Neural crest cell (in vitro differentiated cells): ENCODE results near the gene RAB5B. TPM values are rescaled to one million over a fixed set of nuclear protein-coding genes. Genes with fewer than 3 reads are reported as not detected.

Experiments used
- DNase-seq: peaks from one replicate; pipeline ENCODE4 v3.0.0; 2021; ENCODE audit warnings: low read depth, mixed read lengths, low spot score
- H3K27ac Mint-ChIP-seq: one replicate; pipeline ENCODE4 v1.8.0; 2021; ENCODE audit warnings: mild to moderate bottlenecking, mixed read lengths; ENCODE audit not compliant: unreplicated experiment
- H3K27me3 Mint-ChIP-seq: 2 replicates; pipeline ENCODE4 v1.8.0; 2021; ENCODE audit warnings: low read depth, mild to moderate bottlenecking, mixed read lengths
- H3K36me3 Mint-ChIP-seq: 2 replicates; pipeline ENCODE4 v1.8.0; 2021; ENCODE audit warnings: low read depth, mild to moderate bottlenecking, mixed read lengths
- H3K4me1 Mint-ChIP-seq: 2 replicates; pipeline ENCODE4 v1.8.0; 2021; ENCODE audit warnings: mixed read lengths
- H3K4me3 Mint-ChIP-seq: one replicate; pipeline ENCODE4 v1.8.0; 2021; ENCODE audit warnings: mild to moderate bottlenecking, mixed read lengths
- H3K9me3 Mint-ChIP-seq: 2 replicates; pipeline ENCODE4 v1.8.0; 2021; ENCODE audit warnings: mixed read lengths
- CTCF ChIP-seq: fragments of 200-600 bp; sonication (generic); conservative IDR thresholded peaks from 2 replicates; pipeline ENCODE4 v1.5.0; 2021; ENCODE audit warnings: antibody characterized with exemption, mild to moderate bottlenecking
- total RNA-seq: library from RNA; stranded (reverse); gene quantifications from 2 replicates; pipeline ENCODE4 v1.2.1, GENCODE V29; 2021

Gene RAB5B
- total RNA-seq, 1 donor from 2014 or later, result 86.5 TPM

DNA sequence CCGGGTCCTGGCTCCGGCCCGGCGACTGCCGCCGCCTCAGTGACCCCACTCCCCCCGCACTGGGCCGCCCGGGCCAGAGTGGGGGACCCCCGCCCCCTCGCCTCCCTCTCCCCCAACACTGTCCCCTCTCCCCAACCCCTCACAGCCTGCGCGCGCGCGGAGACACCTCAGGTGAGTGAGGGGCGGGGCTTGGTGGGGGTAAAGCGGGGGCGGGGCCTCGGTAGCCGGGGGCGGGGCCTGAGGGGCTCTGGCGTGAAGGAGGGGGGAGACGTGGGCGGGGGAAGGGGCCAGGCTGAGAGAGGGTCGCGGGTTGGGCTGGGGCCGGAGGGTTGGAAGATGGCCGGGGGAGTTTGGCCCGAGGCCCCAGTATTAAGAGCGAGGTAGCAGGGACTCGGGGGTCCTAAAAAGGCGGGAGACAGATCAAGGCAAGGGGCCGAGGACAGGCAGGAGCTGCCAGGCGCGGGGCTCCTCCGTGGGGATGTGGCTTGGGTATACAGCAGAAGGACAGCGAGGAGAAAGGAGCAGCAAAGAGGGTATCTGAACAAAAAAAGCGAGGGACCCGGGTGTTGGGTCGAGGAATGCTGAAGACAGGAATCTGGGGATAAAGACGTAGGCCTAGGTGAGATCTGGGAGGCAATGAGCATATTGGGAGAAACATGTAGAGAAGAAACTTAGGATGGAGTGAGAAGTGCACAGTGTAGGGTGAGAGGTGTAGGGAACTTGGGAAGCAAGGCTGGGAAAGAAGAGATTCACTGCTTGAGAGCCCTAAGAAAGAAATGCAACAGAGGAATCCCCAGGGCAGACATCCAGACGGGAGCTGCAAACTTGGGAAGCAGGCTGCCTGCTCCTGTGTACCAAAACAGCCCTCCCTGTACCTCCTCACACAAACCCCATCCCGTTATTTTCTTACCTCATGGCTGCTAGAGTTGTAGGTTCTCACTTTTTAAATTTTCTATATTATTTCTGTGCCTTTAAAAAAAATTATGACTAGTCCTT is 34.0 kb downstream of the RAB5B start:
- TF ChIP-seq CTCF, result no peak
- Mint-ChIP-seq H3K4me1 (peaks cover 41% of the 10 kb centered on the region), H3K27me3 (no peaks in the 10 kb centered on the region), H3K36me3 (peaks cover 23% of the 10 kb centered on the region), H3K4me3 (peak overlapping the region; percentile 92), H3K27ac (peak overlapping the region; percentile 90), H3K9me3 (no peaks in the 10 kb centered on the region)
- DNase-seq, result peak; percentile 70

- DNase-seq, result no peak
- peaks cover 11% of the 10 kb centered on the region for H3K36me3 Mint-ChIP-seq
- TF ChIP-seq CTCF, result no peak
- peaks cover 45% of the 10 kb centered on the region for H3K4me1 Mint-ChIP-seq
- H3K4me3 Mint-ChIP-seq, result peak overlapping the region; percentile 74
- no peaks in the 10 kb centered on the region for H3K9me3 Mint-ChIP-seq
- H3K27me3 Mint-ChIP-seq, result no peaks in the 10 kb centered on the region
- H3K27ac Mint-ChIP-seq, result no peak overlapping the region
Measured at GRCh38 chr12:56010111-56010570, 36.3 kb downstream of the RAB5B start.

DNA sequence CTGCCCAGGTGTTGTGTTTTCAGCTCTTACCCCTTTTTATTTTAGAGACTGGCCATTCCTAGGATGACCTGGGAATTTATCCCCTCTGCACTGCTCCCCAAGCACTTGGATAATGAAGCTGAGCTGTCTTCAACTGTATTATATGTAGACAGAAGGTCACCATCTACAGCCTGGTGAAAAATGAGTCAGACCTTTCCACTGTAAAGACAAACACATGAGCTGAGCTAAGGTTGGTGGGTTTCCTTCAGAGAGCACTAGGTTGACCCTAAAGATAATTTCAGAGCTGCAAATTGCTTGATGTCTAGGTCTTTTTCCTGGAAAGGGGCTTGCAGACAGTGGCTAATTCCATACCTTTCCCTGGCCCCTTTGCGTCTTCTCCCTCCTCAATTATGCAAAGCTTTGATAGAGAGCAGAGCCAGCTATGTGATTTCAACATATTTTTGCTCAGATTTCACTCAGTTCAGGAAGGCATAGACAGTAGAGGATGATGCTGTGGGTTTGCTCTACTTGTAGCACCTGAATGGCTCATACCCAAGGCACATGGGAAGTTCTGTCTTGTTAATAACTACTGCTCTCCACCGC is 37.7 kb downstream of the RAB5B start:
- Mint-ChIP-seq H3K27me3 (no peaks in the 10 kb centered on the region), H3K4me3 (no peak overlapping the region), H3K36me3 (peaks cover 11% of the 10 kb centered on the region), H3K9me3 (no peaks in the 10 kb centered on the region), H3K4me1 (peaks cover 51% of the 10 kb centered on the region), H3K27ac (no peak overlapping the region)
- no peak for DNase-seq
- TF ChIP-seq CTCF, result no peak

DNA sequence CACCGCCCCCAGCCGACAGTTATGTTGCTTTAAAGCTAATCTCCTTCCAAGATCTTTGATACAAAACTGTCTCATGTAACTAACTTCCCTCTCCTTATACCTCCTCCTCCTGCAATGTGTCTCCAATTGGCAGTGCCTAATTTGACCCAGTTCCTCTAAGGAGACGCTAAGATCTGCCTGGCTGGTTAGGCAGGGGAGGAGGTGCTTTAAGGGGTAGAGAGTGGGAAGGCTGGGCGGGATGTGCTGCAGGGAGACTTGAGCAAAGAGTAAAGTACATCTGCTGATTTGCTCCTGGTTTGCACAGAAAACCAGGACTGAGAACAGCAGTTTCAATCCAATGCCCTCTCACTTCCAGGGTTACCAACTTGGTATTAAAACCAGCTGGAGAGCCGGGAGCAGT is 39.6 kb downstream of the RAB5B start:
- Mint-ChIP-seq H3K4me3 (peak overlapping the region; percentile 7), H3K4me1 (peaks cover 43% of the 10 kb centered on the region), H3K27me3 (no peaks in the 10 kb centered on the region), H3K27ac (no peak overlapping the region), H3K36me3 (peaks cover 8% of the 10 kb centered on the region), H3K9me3 (no peaks in the 10 kb centered on the region)
- TF ChIP-seq CTCF, result no peak
- no peak for DNase-seq

- H3K27me3 Mint-ChIP-seq, result no peaks in the 10 kb centered on the region
- peaks cover 40% of the 10 kb centered on the region for H3K4me1 Mint-ChIP-seq
- peak overlapping the region; percentile 26 for H3K4me3 Mint-ChIP-seq
- no peak for TF ChIP-seq CTCF
- peaks cover 8% of the 10 kb centered on the region for H3K36me3 Mint-ChIP-seq
- H3K9me3 Mint-ChIP-seq, result no peaks in the 10 kb centered on the region
- no peak overlapping the region for H3K27ac Mint-ChIP-seq
- no peak for DNase-seq
Measured at GRCh38 chr12:56014205-56014604, 40.3 kb downstream of the RAB5B start.
